Measurements from ENCODE around the gene APP. TPM values are rescaled to one million over a fixed set of nuclear protein-coding genes. Genes with fewer than 3 reads are reported as not detected.

APP gene
- total RNA-seq, 2 donors from 2014 or later, result 460 to 557 TPM

DNA sequence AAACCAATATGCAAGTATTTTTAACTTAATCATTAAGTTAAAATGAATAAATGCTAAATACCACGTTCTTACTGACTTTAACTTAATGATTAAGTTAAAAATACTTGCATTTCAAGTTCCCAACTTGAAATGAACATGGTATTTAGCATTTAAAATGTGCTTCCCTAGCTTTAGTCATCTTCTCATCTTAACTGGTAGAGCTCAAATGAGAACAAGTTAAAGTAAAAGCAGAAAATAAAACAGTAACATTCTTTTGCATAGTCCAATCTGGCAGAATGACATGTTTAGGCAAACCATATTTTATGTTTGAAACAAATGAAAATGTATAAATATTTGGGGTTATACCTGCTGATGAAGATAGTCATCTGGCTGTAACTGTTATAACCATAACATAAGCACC lies 186.0 kb downstream of the APP start:
- Histone ChIP-seq H3K9me3 (ENCODE audit: control insufficient read depth, low read length) (no peaks in the 10 kb centered on the region), H3K4me1 (ENCODE audit: control insufficient read depth, insufficient read depth, low read length) (no peaks in the 10 kb centered on the region), H3K27me3 (ENCODE audit: control insufficient read depth, insufficient read depth, low read length, poor library complexity, severe bottlenecking) (no peaks in the 10 kb centered on the region), H3K9ac (ENCODE audit: extremely low read depth, low read length, poor library complexity, severe bottlenecking) (no peak overlapping the region), H3K27ac (ENCODE audit: low read depth, low read length) (no peak overlapping the region), H3K36me3 (ENCODE audit: control insufficient read depth, insufficient read depth, low read length) (peaks cover 77% of the 10 kb centered on the region), H3K4me3 (ENCODE audit: low read length) (no peak overlapping the region)
- Mint-ChIP-seq H3K27ac (no peak overlapping the region), H3K36me3 (ENCODE audit: low read depth) (peaks cover 53% of the 10 kb centered on the region), H3K9me3 (no peaks in the 10 kb centered on the region), H3K4me1 (peaks cover 15% of the 10 kb centered on the region), H3K4me3 (no peak overlapping the region), H3K27me3 (ENCODE audit: insufficient read depth) (no peaks in the 10 kb centered on the region)
- DNase-seq, result no peak
- TF ChIP-seq CTCF (conservative IDR thresholded peaks at IDR 0.05), result no peak
- WGBS, 2 experiments (ENCODE audit: insufficient coverage in 1 of 2, insufficient read length in 1 of 2), result no CpG with 5 or more reads among the region's 1 CpG

DNA sequence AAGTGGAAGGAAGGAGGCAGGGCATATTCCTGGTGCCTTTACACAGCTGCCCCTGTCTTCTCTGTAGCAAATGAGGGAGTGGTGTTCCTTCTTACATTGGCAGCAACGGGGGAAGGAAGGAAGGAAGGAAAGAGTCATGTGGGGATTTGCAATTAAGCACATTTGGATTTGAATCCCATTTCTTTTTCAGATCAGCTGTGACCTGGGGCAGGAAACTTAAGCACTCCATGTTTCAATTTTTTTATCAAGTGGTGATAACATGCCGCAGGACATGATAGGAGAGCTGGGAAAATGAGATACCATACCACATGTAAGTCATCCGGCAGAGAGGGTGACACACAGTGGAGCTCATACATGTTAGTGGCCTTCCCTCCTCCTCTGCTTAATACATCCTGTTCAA lies 186.8 kb downstream of the APP start:
- no peak overlapping the region for H3K4me3 ChIP-seq (ENCODE audit: low read length)
- WGBS, 2 experiments (ENCODE audit: insufficient coverage in 1 of 2, insufficient read length in 1 of 2), result 87 to 90% methylated on average over 2 to 3 of the region's 3 CpGs
- H3K27me3 Mint-ChIP-seq (ENCODE audit: insufficient read depth), result no peaks in the 10 kb centered on the region
- H3K9me3 ChIP-seq (ENCODE audit: control insufficient read depth, low read length), result no peaks in the 10 kb centered on the region
- H3K9me3 Mint-ChIP-seq, result no peaks in the 10 kb centered on the region
- no peak overlapping the region for H3K27ac ChIP-seq (ENCODE audit: low read depth, low read length)
- H3K9ac ChIP-seq (ENCODE audit: extremely low read depth, low read length, poor library complexity, severe bottlenecking), result no peak overlapping the region
- H3K36me3 Mint-ChIP-seq (ENCODE audit: low read depth), result peaks cover 48% of the 10 kb centered on the region
- TF ChIP-seq CTCF (conservative IDR thresholded peaks at IDR 0.05), result no peak
- peaks cover 77% of the 10 kb centered on the region for H3K36me3 ChIP-seq (ENCODE audit: control insufficient read depth, insufficient read depth, low read length)
- H3K4me1 ChIP-seq (ENCODE audit: control insufficient read depth, insufficient read depth, low read length), result no peaks in the 10 kb centered on the region
- no peaks in the 10 kb centered on the region for H3K27me3 ChIP-seq (ENCODE audit: control insufficient read depth, insufficient read depth, low read length, poor library complexity, severe bottlenecking)
- H3K4me1 Mint-ChIP-seq, result peaks cover 15% of the 10 kb centered on the region
- H3K4me3 Mint-ChIP-seq, result no peak overlapping the region
- DNase-seq, result no peak
- H3K27ac Mint-ChIP-seq, result peak overlapping the region; percentile 37

DNA sequence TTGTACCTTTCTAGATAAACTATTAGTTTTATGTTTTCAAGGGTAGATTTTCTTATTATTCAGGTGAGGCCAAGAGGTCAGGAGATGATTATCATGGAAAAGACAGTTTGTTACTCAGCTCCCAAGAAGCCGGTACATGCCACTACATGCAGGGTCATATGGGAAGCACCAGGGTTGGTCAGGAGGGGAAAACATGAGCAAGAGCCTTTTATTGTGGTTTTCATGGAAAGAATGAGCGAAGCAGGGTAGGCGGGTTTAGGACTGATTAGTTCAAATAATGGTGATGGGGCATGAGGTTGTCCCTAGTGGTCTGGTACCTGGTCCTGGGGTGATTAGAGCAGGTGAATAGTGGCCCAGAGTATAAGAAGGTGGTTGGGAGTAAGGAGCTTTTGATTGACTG lies 189.9 kb downstream of the APP start:
- no peak overlapping the region for H3K9ac ChIP-seq (ENCODE audit: extremely low read depth, low read length, poor library complexity, severe bottlenecking)
- H3K9me3 ChIP-seq (ENCODE audit: control insufficient read depth, low read length), result no peaks in the 10 kb centered on the region
- H3K36me3 Mint-ChIP-seq (ENCODE audit: low read depth), result peaks cover 59% of the 10 kb centered on the region
- no peak for TF ChIP-seq CTCF (conservative IDR thresholded peaks at IDR 0.05)
- no peaks in the 10 kb centered on the region for H3K4me1 ChIP-seq (ENCODE audit: control insufficient read depth, insufficient read depth, low read length)
- no peaks in the 10 kb centered on the region for H3K27me3 ChIP-seq (ENCODE audit: control insufficient read depth, insufficient read depth, low read length, poor library complexity, severe bottlenecking)
- no peak overlapping the region for H3K27ac ChIP-seq (ENCODE audit: low read depth, low read length)
- no peaks in the 10 kb centered on the region for H3K27me3 Mint-ChIP-seq (ENCODE audit: insufficient read depth)
- no peaks in the 10 kb centered on the region for H3K9me3 Mint-ChIP-seq
- 96 to 100% methylated on average over 3 of the region's 3 CpGs for WGBS, 2 experiments (ENCODE audit: insufficient coverage in 1 of 2, insufficient read length in 1 of 2)
- peaks cover 92% of the 10 kb centered on the region for H3K36me3 ChIP-seq (ENCODE audit: control insufficient read depth, insufficient read depth, low read length)
- no peak overlapping the region for H3K4me3 Mint-ChIP-seq
- H3K27ac Mint-ChIP-seq, result peak overlapping the region; percentile 18
- no peak for DNase-seq
- no peak overlapping the region for H3K4me3 ChIP-seq (ENCODE audit: low read length)
- peaks cover 9% of the 10 kb centered on the region for H3K4me1 Mint-ChIP-seq

Measured in endodermal cell (in vitro differentiated cells).